K562 (cell line): Measurements from ENCODE around the gene DDX51.

Source experiments
- ATF3 ChIP-seq, 2 experiments: fragments of 450-650 bp in 1 of 2; sonication (generic) in 1 of 2; formaldehyde crosslinking in 1 of 2; IDR thresholded peaks in 1 of 2; conservative IDR thresholded peaks in 1 of 2; 2 replicates each; pipeline versions ENCODE4 v1.6.1 to v1.8.1; 2016 to 2023; ENCODE audit warnings: mild to moderate bottlenecking in 2 of 2, moderate library complexity in 2 of 2, inconsistent platforms in 1 of 2, missing genetic modification reagents in 1 of 2
- CTCF ChIP-seq, 3 experiments: IDR thresholded peaks in 2 of 3; conservative IDR thresholded peaks in 1 of 3; 2 replicates each; pipeline ENCODE4 v1.5.1; 2011 to 2012; ENCODE audit warnings: low read length in 3 of 3, mild to moderate bottlenecking in 3 of 3, control low read depth in 2 of 3, improper control_type of control experiment in 1 of 3, inconsistent platforms in 1 of 3, low read depth in 1 of 3, mixed read lengths in 1 of 3, moderate library complexity in 1 of 3; ENCODE audit not compliant: insufficient read depth in 2 of 3
- EGR1 ChIP-seq: fragments of 450-650 bp; conservative IDR thresholded peaks from 2 replicates; pipeline ENCODE4 v1.6.1; 2017; ENCODE audit warnings: mild to moderate bottlenecking
- MAFF ChIP-seq: IDR thresholded peaks from 2 replicates; pipeline ENCODE4 v1.6.1; 2012; ENCODE audit warnings: low read length, improper control_type of control experiment
- SIN3A ChIP-seq, 2 experiments: fragments of 150-350 bp in 1 of 2; IDR thresholded peaks; 2 replicates each; pipeline ENCODE4 v1.6.1; 2011 to 2016; ENCODE audit warnings: borderline replicate concordance in 2 of 2, low read depth in 2 of 2, low read length in 2 of 2, mild to moderate bottlenecking in 2 of 2, moderate library complexity in 2 of 2; ENCODE audit not compliant: control insufficient read depth in 1 of 2
- U2AF1 ChIP-seq: fragments of 200-400 bp; formaldehyde crosslinking; optimal IDR thresholded peaks from 2 replicates; pipeline ENCODE3; 2017; ENCODE audit warnings: mild to moderate bottlenecking, low read depth, low read length, moderate library complexity
- USF2 ChIP-seq: sonication (generic); formaldehyde crosslinking; IDR thresholded peaks from 2 replicates; pipeline ENCODE4 v1.5.0; 2020; ENCODE audit warnings: missing genetic modification reagents
- ZBTB9 ChIP-seq: fragments of 450-650 bp; formaldehyde crosslinking; IDR thresholded peaks from 2 replicates; pipeline ENCODE4 v1.4.0; 2020; ENCODE audit warnings: mild to moderate bottlenecking, moderate library complexity
- ZNF274 ChIP-seq: IDR thresholded peaks from 2 replicates; pipeline ENCODE4 v1.6.1; 2011; ENCODE audit warnings: low read depth, mild to moderate bottlenecking, low read length, moderate library complexity, borderline replicate concordance
- ZNF589 ChIP-seq: fragments of 200-800 bp; sonication (Bioruptor generic); IDR thresholded peaks from 2 replicates; pipeline ENCODE4 v1.6.1; 2016; ENCODE audit warnings: low read depth, missing genetic modification characterization, missing compliant biosample characterization
- TF ChIP-seq, protein P1 (sequence below): fragments of 450-650 bp; formaldehyde crosslinking; IDR thresholded peaks from 2 replicates; pipeline ENCODE4 v1.4.0; 2022; ENCODE audit warnings: mild to moderate bottlenecking, moderate library complexity

- no peak for TF ChIP-seq ATF3 (IDR thresholded peaks at IDR 0.05)
- no peak for TF ChIP-seq ATF3 (CRISPR knock-in tag; conservative IDR thresholded peaks at IDR 0.05)
- TF ChIP-seq MAFF = no peak
- no peak for TF ChIP-seq ZNF589
- TF ChIP-seq ZNF274 = no peak
- TF ChIP-seq SIN3A (IDR thresholded peaks at IDR 0.05; ENCODE audit: borderline replicate concordance in 2 of 2, control insufficient read depth in 1 of 2, low read depth in 2 of 2, low read length in 2 of 2) = no peak
- TF ChIP-seq EGR1 = no peak
- no peak for TF ChIP-seq CTCF (IDR thresholded peaks at IDR 0.05 in 2 of 3, conservative IDR thresholded peaks at IDR 0.05 in 1 of 3; ENCODE audit: insufficient read depth in 2 of 3, low read depth in 1 of 3, low read length in 3 of 3)
- no peak for TF ChIP-seq U2AF1
- TF ChIP-seq, protein P1, sequence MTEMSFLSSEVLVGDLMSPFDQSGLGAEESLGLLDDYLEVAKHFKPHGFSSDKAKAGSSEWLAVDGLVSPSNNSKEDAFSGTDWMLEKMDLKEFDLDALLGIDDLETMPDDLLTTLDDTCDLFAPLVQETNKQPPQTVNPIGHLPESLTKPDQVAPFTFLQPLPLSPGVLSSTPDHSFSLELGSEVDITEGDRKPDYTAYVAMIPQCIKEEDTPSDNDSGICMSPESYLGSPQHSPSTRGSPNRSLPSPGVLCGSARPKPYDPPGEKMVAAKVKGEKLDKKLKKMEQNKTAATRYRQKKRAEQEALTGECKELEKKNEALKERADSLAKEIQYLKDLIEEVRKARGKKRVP (CRISPR knock-in tag) = no peak
- no peak for TF ChIP-seq USF2 (CRISPR knock-in tag)
- TF ChIP-seq ZBTB9 (CRISPR knock-in tag) = no peak
Measured at GRCh38 chr12:132161796-132162507, 17.8 kb upstream of the DDX51 start.
